ENCODE results near the gene FBXL20. TPM values are rescaled to one million over a fixed set of nuclear protein-coding genes. Genes with fewer than 3 reads are reported as not detected.
"Not testable (repeated sequence)": the region's sequence is repeated elsewhere in the genome, so short reads cannot be mapped to it uniquely, and the experiment has no call there.

FBXL20 gene, protein sequence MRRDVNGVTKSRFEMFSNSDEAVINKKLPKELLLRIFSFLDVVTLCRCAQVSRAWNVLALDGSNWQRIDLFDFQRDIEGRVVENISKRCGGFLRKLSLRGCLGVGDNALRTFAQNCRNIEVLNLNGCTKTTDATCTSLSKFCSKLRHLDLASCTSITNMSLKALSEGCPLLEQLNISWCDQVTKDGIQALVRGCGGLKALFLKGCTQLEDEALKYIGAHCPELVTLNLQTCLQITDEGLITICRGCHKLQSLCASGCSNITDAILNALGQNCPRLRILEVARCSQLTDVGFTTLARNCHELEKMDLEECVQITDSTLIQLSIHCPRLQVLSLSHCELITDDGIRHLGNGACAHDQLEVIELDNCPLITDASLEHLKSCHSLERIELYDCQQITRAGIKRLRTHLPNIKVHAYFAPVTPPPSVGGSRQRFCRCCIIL
- total RNA-seq = 12.0 and 12.9 TPM in 2 replicates

DNA sequence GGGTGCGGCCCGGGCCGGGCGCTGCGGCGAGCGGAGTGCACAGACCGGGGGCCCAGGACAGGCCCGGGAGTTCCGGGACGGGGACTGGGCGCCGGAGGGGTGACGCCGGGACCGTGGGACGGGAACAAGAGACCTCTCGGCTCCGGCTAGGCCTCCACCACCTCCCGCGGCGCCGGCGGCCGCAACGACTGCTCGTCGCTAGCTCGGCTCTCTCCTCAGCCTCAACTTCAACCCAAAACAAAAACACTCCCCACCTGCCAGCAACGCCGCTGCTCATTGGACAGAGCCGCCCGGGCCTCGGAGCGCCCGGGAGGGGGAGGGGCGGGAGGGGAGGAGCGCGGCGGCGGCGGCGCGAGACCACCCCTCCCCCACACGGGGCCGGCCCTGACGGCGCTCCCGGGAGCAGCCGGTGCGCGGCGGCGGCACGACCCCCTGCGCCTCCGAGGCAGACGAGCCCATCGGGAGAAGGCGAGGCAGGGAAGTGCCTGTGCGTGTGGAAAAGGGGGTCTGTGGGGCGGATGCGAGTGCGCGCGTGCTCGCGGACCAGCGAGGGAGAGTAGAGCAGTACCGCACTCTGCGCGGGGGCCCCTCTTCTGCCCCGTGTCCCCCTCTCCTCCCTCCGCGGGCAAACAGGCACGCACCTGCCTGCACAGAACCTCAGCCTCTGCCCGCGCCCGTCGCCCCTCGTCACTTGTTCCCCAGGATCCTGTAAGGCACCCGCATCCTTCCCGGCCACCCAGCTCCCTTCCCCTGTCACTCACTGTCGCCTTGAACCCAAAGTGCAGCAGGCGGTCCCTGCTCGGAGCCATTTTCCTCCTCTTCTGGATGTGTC, at the start of gene FBXL20:
Gene FBXL20 (minus strand): TSS at position 215 of the 832 bp plus-strand sequence. CDS start 224 bp downstream, outside the sequence.
- intact Hi-C loops (cut with micrococcal nuclease) = loop anchor here (1.0 to 10.0 kb wide), 2 partner anchors 60 to 727 kb away; partner anchors contain the start of genes CDK12 and EPOP

DNA sequence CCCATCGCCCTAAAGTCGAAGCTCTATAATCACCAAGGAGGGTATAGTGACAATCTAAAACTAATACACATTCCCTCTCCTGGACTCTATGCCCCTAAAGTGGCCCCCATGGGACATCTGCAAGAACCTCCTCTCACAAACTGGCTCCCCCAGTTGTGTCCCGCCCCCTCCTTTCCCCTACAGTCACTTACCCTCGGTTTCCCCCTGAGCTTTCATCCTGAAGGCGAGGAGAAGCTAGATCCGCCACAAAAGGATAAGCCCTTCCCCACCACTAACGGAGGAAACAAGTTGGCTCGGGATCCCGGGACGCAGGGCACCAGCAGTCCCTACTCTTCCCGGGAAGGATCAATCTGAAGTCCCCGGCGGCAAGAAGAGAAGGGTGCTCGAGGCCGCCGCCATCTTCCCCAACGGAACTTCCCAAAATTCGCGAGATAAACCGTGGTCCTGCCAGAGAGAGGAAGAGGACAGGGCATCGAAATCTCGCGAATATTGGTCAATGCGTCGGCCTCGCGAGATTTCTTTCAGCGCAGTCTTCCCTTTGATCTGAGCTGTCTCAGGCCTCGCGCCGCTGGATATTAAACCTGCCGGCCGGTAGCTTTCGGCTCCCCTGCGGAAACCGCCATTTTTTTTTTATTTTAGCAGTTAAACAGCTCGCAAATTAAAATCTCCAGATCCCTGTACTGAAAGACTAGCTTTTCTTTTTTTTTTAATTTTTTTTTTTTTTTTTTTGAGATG, 49.6 kb upstream of the FBXL20 start, which contains the start of gene MED1:
Gene MED1 (minus strand): TSS at position 417 of the 735 bp plus-strand sequence. CDS start 201 bp downstream, at position 216.
- intact Hi-C loops (cut with micrococcal nuclease) = loop anchor here (1.0 to 10.0 kb wide), 4 partner anchors 10 to 699 kb away; partner anchors contain the start of genes CDK12, PSMB3 and RPL19

GRCh38 chr17:39450051-39450450, 48.6 kb upstream of the FBXL20 start:
- intact Hi-C loops (cut with micrococcal nuclease) = loop anchor here (2.0 to 10.0 kb wide), 3 partner anchors 45 to 698 kb away; partner anchors contain the start of genes PSMB3 and RPL19

GRCh38 chr17:39447561-39447960, 46.1 kb upstream of the FBXL20 start:
- intact Hi-C loops (cut with micrococcal nuclease) = no loop called here

DNA sequence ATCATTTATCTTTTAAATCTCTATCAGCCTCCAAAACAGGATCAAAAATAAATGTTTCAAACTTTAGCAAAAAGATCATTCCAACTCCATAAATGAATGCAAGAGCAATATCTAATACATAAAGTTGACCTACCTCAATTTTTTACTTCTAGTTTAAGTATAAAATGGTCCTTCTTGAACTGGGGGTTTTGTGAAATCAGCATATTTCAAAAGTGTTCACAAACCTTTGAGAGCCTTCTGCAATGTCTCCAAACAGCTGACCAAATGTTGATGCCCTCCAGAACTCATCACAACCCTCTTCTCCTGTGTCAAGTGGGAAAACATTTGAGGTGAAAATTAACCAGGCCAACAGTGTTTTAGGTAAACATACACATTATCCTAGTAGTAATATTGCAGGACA, 41.9 kb upstream of the FBXL20 start:
- intact Hi-C loops (cut with micrococcal nuclease) = no loop called here

DNA sequence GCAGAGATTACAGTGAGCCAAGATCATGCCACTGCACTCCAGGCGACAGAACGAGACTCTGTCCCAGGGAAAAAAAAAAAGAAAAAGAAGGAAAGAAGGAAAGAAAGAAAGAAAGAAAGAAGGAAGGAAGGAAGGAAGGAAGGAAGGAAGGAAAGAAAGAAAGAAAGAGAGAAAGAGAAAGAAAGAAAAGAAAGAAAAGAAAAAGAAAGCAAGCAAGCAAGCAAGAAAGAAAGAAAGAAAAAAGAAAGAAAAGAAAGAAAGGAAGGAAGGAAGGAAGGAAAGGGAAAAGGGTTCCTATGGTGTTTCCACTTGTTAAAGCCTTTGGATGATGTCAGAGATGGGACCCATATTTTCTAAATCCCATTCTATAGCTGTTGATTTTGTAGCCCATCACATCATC, 38.4 kb upstream of the FBXL20 start:
- intact Hi-C loops (cut with micrococcal nuclease) = not testable (repeated sequence)

DNA sequence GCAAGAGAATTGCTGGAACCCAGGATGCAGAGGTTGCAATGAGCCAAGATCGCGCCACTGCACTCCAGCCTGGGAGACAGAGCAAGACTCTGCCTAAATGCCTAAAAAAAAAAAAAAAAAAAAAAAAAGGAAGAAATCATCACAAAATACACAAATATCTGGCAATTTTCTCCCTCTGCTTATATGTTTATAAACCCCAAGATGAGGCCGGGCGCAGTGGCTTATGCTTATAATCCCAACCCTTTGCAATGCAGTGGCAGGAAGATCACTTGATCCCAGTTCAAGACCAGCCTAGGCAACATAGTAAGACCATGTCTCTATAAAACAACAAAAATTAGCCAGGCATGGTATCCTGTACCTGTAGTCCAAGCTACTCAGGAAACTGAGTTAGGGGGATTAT, 28.2 kb upstream of the FBXL20 start:
- intact Hi-C loops (cut with micrococcal nuclease) = no loop called here

DNA sequence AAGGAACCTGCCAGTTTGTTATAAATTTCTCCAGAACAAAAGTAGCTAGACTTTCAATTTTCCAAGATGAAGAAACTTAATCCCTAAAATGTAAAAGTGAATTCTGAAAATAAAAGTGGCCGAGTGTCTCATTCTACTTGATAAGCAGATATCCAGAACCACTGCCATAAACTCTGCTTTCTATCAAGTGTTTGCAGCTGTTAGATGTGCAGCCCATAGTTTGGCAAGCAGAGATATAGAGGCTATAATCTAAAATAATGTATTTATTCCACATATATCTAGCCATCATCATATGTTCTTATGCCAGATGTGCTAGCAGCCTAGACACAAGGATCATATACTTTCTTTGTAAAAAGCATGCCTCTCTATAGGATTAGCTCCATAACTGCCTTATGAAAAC, 14.7 kb upstream of the FBXL20 start:
- intact Hi-C loops (cut with micrococcal nuclease) = no loop called here

- intact Hi-C loops (cut with micrococcal nuclease) = no loop called here
Observed at GRCh38 chr17:39410279-39410678, 8.9 kb upstream of the FBXL20 start.

GRCh38 chr17:39408360-39408759, 6.9 kb upstream of the FBXL20 start:
- intact Hi-C loops (cut with micrococcal nuclease) = loop anchor here (10.0 kb wide), 1 partner anchor 734 kb away; the partner anchor contains the start of gene EPOP

DNA sequence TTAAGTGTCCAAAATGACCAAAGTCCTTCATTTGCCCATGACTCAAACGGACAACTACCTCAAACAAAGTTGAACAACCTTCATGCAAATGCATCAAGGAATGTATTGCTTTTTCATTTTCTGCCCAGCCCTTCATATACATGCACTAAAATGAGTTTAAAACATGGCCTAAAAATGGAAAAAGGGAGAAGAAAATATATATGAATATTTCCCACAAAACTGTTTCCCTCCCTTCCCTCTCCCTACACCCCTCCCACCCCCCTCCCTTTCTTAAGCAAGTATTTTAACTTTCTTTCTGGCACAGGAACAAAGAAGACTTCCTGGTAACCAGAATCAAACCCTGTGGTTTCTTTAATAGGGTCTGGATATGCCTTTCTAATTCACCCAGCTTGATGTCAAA, 5.5 kb upstream of the FBXL20 start:
- intact Hi-C loops (cut with micrococcal nuclease) = loop anchor here (10.0 kb wide), 1 partner anchor 732 kb away; the partner anchor contains the start of gene EPOP

DNA sequence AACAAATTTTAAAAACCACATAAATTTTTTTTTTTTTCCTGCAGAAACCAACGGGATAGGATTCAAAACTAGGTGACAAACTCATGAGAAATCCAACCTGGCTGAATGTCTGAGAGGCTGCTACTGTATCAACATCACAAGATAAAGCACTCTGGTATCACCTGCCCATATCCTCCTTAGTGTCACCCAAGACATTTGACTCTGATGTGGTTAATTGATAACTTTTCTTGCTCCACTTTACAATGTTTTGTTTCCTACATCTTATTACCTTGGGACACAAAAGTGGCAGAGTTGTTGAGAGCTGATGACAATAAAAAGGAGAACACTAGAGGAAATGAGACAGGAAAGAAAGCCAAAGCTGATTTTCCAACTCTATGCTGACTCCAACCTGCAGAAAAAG, 4.0 kb upstream of the FBXL20 start:
- intact Hi-C loops (cut with micrococcal nuclease) = loop anchor here (2.0 to 10.0 kb wide), 2 partner anchors 45 to 731 kb away; partner anchors contain the start of genes EPOP and MED1

- intact Hi-C loops (cut with micrococcal nuclease) = loop anchor here (2.0 to 10.0 kb wide), 2 partner anchors 46 to 730 kb away; partner anchors contain the start of genes EPOP and MED1
Observed at GRCh38 chr17:39404542-39405378, 3.3 kb upstream of the FBXL20 start.

DNA sequence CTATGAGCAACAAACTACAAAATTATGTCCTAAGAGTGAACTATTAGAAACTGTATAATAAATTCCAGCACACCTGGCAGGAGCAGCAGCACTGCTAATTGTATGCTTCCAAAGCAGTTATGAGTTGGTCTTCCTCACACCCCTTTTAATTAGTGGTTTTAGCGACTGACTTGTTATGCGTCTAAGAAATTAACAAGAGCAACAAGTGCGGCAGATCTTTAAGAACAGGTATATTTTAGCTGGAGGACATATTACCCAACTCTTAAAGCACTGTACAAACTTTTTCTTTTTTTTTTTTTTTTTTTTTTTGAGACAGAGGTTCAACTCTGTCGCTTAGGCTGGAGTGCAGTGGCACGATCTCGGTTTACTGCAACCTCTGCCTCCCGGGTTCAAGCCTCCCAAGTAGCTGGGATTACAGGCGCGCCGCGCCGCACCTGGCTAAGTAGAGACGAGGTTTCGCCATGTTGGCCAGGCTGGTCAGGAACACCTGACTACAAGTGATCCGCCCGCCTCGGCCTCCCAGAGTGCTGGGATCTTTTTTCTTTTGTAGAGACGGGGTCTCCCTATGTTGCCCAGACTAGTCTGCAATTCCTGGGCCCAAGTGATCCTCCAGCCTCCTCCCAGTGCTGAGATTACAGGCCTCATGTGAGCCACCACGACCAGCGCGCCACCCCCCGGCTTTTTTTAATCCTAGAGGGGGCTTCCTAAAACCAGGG, 1.6 kb upstream of the FBXL20 start:
- intact Hi-C loops (cut with micrococcal nuclease) = loop anchor here (10.0 kb wide), 1 partner anchor 728 kb away; the partner anchor contains the start of gene EPOP

GRCh38 chr17:39402244-39402889, 941 bp upstream of the FBXL20 start:
- intact Hi-C loops (cut with micrococcal nuclease) = loop anchor here (10.0 kb wide), 1 partner anchor 728 kb away; the partner anchor contains the start of gene EPOP

- intact Hi-C loops (cut with micrococcal nuclease) = loop anchor here (1.0 to 10.0 kb wide), 2 partner anchors 61 to 726 kb away; partner anchors contain the start of genes CDK12 and EPOP
Observed at GRCh38 chr17:39400547-39401411, 647 bp downstream of the FBXL20 start.

DNA sequence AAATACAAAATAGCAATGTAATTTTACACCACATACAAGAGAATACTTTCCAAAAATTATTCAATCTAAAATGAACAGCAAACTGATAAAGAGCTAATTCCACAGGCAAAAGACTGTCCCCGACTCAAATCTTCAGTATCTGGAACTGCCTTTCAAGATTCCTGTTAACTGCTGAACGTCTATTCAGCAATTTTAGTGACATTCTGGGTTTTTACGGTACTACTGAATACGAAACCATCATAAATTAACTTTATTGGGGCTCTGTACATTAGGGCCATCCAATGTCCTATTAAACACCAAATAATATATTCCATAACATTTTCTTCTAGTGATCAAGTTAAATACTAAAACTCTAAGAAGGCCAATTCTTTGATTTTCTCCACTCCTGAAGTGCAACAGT, 1.6 kb downstream of the FBXL20 start:
- intact Hi-C loops (cut with micrococcal nuclease) = loop anchor here (10.0 kb wide), 1 partner anchor 725 kb away; the partner anchor contains the start of gene EPOP
